SHP77 treated with DMSO at 0.1 percent for 48 hours (cell line): ENCODE results near the gene NCAN.
"Not testable (repeated sequence)": the region's sequence is repeated elsewhere in the genome, so short reads cannot be mapped to it uniquely, and the experiment has no call there.

Experiments used
- DNase-seq: peaks from one replicate; lab custom pipeline; 2025; lab: John Stamatoyannopoulos, UW

The NCAN gene

DNA sequence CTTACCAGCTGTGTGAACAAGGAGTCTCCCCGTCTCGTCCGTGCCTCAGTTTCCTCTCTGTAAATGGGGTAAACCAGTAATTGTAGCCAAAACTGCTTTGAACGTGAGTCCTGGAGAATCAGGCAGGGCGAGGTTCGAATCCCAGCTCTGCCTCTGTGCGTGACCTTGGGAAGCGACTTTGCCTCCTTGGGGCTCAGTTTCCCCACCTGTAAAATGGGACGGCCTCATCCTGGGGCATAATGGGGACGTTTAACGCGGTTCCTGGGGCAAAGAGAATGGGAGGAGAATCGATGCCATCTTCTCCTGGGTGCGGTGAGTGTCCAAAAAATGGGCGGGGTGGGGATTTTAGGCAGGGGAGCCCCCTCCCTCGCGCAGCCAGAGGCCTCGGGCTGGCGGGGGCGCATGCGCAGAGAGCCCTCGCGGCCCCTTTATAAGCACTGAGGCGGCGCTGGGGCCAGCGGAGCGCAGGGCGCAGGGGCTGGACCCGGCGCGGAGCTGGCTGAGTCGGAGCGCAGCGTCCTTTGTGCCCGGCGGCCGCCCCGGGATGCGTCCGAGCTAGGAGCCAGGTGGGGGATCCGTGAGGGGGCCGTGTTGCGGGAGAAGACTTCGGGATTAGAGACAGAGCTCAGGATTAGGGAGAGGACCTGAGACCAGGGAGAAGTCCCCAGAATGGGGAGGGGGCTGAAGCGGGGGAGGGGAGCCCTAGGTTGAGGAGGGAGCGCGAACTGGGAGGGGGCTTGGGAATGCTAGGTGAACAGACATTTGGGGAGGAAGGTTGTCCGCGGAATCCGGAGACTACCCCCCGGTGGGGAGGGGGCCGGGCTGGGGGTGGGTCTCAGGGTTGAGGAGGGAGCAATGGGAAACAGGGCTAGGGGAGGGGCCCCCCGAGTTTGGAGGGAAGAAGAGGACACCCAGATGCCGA, at the start of gene NCAN:
Gene NCAN, plus strand, starts transcription at position 460 of the 922 bp plus-strand sequence. CDS start 4,996 bp downstream, outside the sequence.
- no peak for DNase-seq

DNA sequence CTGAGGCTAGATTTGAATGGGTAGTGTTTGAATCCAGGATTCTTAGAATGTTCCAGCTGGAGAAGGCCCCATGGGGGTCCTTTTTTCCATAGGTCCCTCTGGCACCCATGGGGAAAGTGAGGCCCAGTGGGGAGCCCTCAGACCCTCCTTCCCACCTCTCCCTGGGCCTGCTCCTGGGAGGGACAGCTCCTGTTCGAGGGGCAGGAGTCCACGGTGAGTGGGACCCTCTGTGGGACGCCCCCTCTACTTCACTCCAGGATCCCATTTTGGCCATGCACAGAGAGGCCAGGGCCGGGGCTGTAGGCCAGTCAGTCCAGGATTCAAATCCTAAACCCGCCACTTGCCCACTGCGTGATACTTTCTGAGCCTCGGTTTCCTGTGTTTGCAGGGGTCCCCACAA, 49.3 kb upstream of the NCAN start:
- no peak for DNase-seq

DNA sequence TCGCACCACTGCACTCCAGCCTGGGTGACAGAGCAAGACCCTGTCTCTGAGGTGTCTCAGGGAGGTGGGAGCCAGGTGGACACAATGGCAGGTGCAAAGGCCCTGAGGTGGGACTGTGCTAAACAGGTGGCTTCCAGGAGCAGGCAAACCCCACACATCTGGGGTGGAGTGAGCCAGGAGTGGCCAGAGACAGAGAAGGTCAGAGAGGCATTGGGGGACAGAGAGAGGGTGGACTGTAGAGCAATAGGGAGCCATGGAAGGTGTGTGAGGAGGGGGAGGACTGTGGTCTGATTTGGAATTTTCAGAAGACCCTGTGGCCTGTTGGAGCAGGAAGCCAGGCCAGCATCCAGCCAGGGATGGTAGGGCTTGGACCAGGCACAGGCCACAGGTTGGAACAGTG, 46.4 kb upstream of the NCAN start:
- no peak for DNase-seq

DNA sequence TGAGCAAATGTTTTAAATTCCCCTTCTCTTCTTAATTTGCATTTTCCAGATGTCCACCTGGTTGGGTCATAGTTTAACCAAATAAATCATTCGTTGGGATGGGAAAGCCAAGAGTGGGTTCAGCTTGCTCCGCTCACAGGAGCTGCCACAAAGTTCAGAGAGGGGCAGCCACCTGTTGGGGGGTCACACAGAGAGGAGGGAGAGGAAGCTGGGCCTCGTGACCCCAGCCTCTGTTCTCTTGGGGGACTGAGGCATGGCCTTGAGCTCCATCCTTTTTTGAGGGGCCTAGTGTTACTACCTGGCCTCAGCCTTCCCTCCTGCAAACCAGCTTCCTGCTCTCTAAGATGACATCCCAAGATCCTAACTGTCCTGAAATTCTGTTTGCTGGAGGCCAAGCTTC, 44.1 kb upstream of the NCAN start:
- no peak for DNase-seq

DNA sequence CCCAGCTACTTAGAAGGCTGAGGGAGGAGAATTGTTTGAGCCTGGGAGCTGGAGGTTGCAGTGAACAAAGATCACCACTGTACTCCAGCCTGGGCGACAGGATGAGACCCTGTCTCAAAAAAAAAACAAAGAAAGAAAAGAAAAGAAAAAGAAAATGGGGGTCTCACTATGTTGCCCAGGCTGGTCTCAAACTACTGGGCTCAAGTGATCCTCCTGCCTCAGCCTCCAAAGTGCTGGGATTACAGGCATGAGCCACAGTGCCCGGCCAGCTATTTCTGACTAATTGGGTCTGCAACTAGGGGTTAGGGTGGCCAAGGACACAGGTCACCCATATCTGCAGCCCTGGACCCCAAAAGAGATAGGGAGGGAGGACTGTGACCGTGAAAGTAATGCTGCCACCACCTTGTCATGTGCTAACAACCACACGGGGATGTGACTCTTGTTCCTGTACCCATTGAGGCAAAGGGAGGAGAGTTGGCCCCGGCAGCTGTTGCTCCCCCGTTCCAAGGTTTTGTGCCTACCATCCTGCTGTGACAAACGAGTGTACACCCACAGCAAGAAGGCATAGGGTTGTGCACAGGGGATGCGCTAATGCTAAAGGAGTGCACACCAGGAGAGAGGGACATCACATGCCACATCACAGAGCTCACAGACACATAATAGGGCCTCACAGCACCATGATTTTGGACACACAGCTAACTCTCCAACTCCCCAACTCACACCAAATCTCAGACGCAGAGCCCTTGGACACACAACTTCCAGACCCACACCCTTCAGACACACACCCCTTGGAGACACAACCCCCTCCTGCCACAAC, 42.3 kb upstream of the NCAN start:
- DNase-seq, result no peak

DNA sequence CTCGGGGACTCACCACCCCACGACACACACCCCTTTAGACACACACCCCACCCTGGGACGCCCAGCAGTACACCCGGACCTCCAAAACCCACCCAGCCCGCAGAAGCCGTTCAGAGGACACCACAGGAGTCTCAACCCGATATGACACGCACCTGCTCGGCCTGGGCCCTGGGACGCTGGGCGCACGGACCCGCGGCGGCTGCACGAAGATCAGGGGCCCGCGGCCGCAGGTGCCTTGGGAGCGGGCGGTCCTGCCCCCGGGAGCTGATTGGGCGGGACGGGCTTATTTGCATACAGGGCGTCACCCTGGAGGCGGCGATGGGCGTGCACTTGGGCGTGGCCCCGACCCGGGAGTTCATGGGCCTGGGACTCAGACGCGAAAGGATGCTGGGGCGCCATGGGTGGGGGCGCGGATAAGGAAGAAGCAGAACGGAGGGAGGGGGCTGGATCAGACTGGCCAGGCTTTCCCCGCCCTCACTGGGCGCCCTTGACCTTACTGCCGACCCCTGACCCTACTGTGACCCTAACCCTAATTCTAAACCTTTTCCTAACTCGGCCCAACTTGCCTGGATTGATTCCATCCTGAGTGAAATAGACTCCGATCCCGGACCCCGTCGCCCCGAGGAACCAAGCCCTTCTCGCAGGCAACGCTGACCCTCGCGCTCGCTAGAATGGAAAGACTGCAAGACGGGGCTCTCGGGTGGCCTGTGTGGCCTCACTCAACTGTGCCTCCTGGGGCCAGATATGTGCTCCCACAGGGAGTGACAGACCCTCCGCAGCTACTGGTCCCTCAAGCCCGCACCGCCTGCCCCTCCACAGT, 41.5 kb upstream of the NCAN start, which contains the start of gene MEF2B:
Gene MEF2B, minus strand, starts transcription at position 211 of the 820 bp plus-strand sequence. CDS start 19,528 bp downstream, outside the sequence.
- DNase-seq, result peak; percentile 62

DNA sequence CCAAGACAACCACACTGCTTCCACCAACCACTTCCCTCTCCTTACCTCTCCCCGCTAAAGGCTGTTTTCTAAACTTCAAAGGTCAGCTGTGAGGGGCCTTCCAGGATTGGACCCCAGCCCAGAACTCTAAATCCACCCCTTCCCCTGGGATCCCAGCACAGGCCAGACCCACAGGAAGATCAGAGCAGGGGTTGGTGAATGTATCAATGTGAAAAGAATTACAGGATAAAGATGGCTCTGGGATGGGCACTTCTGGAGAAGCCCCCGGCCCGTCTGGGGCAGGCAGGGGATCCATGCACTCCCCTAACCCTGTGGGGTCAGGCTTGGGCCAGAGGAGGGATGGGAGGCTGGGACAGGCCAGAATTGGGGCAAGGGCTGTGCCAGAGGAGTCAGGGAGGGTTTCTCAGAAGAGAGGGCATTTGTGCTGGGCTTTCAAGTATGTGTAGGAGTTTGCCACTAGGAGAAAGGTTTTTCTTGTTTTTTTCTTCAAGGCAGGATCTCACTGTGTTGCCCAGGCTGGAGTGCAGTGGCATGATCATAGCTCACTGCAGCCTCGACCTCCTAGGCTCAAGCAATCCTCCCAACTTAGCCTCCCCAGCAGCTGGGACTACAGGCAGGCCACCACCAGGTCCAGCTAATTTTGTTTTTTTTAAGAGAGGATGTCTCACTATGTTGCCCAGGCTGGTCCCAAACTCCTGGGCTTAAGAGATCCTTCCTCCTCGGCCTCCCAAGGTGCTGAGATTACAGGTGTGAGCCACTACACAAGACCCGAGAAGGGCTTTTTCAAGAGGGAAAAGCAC, 40.7 kb upstream of the NCAN start:
- DNase-seq, result no peak

DNA sequence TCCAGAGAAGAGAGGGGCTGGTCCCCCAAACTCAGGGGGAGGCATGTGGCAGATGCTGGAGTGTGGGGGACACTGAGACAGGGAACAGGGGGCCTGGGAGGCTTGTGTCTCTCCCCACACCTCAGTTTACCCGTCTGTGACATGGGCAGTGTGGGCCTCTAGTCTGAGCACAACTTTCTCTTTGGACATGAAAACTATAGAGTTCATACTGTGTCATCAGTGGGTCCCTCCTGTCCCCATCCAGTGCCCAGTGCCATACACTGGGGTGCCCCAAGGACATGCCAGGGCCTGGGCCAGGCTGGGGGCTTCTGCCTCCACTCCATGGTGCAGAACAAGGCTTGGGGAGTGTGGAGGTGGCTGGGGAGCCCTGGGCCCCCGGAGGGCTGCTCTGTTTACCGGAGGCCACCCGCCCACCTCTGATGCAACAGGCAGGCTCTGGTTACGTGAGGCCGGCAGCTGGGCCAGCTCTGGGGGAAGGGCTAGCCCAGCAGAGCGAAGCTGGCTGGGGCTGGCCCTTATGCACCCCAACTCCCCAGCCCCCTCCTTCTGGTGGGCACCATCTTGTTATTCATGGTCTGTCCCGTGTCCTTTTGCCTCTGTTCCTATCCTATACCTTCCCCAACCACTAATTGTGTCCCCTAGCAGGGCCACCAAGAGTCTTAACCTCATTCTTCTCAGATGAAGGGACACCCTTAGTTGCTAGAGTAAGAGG, 39.8 kb upstream of the NCAN start:
- peak; percentile 17 for DNase-seq

DNA sequence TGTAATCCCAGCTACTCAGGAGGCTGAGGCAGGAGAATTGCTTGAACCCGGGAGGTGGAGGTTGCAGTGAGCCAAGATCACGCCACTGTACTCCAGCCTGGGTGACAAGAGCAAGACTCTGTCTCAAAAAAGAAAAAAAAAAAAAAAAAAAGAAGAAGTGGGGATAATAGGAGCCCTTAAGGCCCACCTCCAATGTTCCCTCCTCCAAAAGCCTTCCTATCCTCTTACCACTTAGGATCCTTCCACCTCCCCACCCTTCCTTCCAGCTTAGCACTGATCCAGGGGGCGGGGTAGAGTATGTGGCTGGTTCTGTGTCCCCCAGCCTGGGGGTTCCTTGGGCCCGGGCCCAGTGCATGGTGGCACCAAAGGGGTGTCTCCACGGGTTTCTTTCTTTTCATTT, 38.5 kb upstream of the NCAN start:
- DNase-seq, result not testable (repeated sequence)

DNA sequence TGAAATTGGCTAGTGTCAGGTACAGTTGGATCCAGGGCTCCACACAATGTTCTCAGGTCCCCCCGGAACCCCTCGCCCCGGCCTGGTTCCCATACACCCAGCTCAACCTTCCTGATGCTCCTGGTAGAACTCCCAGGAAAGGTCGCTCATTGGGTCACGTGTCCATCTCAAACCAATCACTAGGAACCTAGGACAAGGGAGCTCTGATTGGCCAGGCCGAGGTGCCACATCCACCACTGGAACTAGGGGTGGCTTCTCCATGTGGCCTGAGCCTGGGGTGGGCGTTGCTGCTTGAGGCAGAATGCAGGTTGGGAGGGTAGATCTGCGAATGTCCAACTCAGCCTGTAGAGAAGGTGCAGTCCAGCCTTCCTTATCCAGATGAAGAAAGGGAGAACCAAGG, 34.8 kb upstream of the NCAN start:
- DNase-seq, result no peak

DNA sequence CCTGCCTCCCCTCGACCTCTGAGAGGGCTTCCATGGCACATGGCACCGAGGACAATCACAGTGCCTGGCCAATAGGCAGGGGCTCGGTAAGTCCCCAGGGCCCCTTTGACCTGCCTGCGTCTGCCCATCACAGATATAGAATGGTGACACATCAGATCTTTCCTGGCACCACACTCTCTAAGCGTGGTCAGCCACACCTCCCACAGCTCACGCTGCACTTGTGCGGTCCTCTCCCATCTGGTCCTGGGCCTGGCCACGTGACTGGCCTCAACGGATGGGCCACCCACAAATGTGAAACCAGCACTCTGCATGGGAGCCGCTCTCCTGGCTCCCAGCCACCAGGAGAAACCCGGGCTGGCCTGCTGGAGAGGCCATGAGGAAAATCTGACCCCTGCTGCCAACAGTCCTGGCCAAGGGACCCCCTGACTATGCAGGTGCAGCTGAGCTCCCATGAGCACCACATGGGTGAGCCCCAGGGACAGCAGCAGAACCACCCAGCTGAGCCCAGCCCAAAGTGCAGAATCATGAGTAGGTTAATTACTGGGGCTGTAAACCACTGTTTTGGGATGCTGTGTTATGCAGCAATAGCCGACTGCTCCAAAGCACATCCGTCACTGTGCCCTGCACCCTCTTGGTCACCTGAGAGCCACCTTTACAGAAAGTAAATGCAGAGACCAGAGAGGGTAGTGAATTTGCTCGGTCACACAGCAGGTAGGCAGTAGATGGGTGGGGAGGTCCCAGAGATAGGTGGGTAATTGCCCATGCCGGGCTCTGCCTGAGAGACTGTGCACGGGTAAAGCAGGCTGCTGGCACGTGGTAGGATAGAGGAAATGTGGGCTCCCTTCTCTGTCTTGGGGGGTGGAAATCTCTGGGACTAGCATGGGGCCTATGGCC, 32.0 kb upstream of the NCAN start:
- no peak for DNase-seq

DNA sequence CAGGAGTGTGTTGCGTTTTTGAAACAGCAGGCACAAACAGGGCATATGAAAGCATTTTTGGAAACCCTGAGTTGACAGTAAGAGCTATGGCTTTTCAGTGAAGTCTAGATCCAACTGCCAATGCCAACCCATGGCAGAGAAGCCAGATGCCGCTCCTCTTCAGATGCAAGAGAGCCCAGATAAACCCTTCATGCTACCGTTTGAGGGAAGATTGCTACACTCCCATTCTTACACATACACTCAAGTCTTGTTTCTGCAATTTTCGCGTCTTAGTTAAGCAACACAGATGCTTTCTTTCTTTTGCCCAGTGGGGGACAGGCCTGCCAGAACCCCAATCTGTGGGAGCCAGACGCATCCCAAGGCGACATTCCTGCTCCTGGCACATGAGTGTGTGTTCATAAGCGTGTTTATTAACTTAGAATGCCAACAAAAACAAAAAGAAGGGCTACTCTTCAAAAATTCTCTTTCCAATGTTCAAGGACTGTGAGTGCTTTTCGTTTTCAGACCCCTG, 30.2 kb upstream of the NCAN start:
- DNase-seq, result no peak

DNA sequence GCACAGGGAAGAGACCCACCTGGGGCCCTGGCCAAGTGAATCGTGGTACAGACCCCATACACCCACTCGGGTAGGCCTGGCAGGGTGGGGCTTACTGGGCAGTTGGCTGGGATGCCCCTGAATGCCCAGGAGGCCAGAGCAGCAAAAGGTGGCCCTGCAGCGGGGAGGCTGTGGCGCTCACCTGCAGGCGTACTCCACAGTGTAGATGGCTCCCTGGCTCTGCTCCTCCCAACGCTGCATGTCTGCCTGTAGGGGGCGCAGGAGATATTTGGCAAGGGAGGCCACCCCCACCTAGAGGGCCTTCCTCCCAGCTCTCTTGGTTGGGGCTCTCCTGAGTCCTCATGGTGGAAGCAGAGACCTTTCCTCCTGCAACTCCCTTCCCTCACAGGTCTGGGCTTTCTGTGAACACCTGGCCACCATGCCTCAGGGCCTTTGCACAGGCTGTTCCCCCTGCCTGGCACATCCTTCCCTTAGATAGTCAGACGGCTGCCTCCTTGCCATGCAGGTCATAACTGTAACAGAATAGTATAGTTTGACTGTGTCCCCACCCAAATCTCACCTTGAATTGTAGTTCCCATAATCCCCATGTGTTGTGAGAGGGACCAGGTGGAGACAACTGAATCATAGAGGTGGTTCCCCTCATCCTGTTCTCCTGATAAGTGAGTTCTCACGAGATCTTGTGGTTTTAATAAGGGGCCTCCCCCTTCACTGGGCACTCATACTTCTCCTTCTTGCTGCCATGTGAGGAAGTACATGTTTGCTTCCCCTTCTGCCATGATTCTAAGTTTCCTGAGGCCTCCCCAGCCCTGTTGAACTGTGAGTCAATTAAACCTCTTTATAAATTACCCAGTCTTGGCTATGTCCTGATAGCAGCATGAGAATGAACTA, 25.7 kb upstream of the NCAN start:
- no peak for DNase-seq

DNA sequence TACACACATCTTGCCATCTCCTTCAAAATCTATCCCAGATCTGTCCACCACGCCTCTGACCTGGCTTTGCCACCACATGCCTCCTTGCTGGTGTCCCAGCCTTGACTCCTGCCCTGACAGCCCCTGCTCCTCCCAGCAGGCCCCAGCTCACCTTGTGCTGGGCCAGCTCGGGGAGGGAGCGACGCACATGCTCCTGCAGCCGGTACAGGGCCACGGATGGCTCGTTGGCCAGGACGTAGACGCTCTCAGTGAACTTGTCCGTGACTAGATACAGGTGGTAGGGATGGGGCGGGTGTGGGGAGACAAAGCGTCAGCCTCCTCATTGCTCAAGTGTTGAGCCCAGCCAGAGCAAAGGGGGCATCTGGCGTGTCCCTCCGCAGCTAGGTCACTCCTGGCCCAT, 25.0 kb upstream of the NCAN start:
- no peak for DNase-seq

DNA sequence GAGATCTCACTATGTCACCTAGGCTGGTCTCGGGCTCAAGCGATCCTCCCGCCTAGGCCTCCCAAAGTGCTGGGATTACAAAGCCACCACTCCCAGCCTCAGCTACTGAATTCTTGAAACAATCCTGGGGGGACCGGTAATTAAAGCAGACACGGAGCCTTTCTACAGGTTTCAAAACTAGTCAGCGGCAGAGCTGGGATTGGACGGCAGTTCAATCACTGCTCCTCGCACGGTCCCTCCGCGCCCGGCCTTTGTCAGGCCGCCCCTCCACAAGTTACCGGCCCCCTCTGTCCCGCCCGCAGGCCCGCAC, 20.0 kb upstream of the NCAN start:
- no peak for DNase-seq

DNA sequence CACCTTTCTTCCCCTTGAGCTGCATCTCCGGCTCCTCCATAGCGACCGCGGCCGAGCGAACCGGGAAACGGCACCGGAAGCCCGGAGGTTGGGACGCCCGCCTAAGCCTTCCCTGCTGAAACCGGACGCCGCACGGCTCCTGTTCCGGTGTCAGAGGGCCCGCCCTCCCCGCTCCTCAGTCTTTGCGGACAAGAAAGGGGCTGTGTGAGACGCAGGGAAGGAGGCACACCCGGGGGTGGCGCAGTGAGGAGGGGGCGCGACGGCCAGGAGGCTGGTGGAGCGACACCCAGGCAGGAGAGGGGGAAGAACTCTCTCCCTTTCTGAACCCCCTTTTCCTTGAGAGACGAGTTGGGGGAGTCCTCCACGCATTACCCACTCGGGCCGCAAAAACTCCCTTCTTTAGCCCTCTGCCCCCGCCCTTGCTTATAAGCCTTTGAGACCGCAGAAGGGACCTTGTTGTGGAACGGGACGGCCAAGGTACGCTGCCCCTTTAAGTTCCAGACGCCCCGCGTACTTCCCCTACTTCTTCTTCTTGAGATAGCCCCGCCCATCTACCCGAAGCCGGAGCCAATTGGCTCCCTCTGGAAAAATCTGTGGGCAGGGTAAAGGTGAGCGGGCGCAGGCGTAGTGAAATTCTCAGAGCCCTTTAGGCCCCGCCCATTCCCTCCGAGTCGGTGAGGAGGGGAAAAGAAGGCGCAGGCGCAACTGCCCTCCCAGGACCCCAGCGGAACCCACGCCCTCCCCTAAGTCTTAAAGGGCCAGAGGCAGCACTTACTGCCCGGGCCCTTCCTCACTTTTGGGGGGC, 19.5 kb upstream of the NCAN start, which contains the start of the genes BORCS8 and RFXANK:
Gene BORCS8, minus strand, starts transcription at position 75 of the 805 bp plus-strand sequence. Its CDS starts 35 bp downstream, at position 40.
Gene RFXANK, plus strand, starts transcription at position 181 of the 805 bp plus-strand sequence. CDS start 1,689 bp downstream, outside the sequence.
- DNase-seq, result peak; percentile 98

DNA sequence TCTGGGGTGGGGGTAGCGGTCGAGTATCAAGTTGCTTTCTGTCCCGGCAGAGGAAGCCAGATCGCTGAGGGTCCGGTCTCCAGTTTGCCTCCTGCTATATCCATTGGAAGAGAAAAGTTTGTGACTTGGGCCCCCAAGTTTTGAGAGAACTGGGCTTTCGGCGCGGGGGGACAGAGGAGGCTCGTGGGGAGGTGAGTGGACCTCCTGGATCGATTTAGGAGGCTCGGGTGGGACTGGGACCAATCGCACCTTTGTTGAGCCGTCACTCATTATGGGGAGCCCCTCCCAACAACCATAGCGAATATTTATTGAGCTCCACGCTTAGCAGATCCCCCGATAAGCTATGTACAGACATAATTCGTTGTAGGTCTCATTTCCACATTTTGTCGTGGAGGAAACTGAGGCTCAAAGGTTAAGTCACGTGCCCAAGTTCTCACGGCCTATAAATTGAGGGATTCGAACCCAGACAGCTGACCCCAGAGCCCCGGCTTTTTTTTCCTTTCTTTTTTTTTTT, 18.8 kb upstream of the NCAN start:
- DNase-seq, result no peak
